Endodermal cell (in vitro differentiated cells): ENCODE results near the gene MCL1. TPM values are rescaled to one million over a fixed set of nuclear protein-coding genes. Genes with fewer than 3 reads are reported as not detected.
A peak's percentile ranks its signal among the peaks of the same experiment; 100 is the strongest.
"Not testable (repeated sequence)": the region's sequence is repeated elsewhere in the genome, so short reads cannot be mapped to it uniquely, and the experiment has no call there.

Source experiments
- DNase-seq: peaks from one replicate; pipeline ENCODE4 v3.0.0-alpha.2; 2017
- H3K27ac ChIP-seq: 2 replicates; pipeline ENCODE4 v1.5.1; 2013; ENCODE audit warnings: mild to moderate bottlenecking, low read depth, low read length, moderate library complexity
- H3K27me3 ChIP-seq: 2 replicates; pipeline ENCODE4 v1.6.1; 2013; ENCODE audit warnings: mild to moderate bottlenecking, low read length, moderate library complexity; ENCODE audit not compliant: insufficient read depth, control insufficient read depth, poor library complexity, severe bottlenecking
- H3K36me3 ChIP-seq: 2 replicates; pipeline ENCODE4 v1.7.0; 2013; ENCODE audit warnings: mild to moderate bottlenecking, low read length, moderate library complexity; ENCODE audit not compliant: control insufficient read depth, insufficient read depth
- H3K4me1 ChIP-seq: one replicate; pipeline ENCODE4 v1.7.0; 2013; ENCODE audit warnings: low read length; ENCODE audit not compliant: control insufficient read depth, insufficient read depth
- H3K4me3 ChIP-seq: 2 replicates; pipeline ENCODE4 v1.5.1; 2013; ENCODE audit warnings: mild to moderate bottlenecking, low read length, moderate library complexity
- H3K9ac ChIP-seq: 2 replicates; pipeline ENCODE4 v1.6.1; 2013; ENCODE audit warnings: mild to moderate bottlenecking, low read length, moderate library complexity; ENCODE audit not compliant: poor library complexity, severe bottlenecking; ENCODE audit errors: extremely low read depth
- H3K9me3 ChIP-seq: 2 replicates; pipeline ENCODE4 v1.6.1; 2013; ENCODE audit warnings: mild to moderate bottlenecking, low read length, moderate library complexity; ENCODE audit not compliant: control insufficient read depth
- H3K27ac Mint-ChIP-seq: 2 replicates; pipeline ENCODE4 v1.8.0; 2020; ENCODE audit warnings: mixed read lengths
- H3K27me3 Mint-ChIP-seq: 2 replicates; pipeline ENCODE4 v1.8.0; 2021; ENCODE audit warnings: mild to moderate bottlenecking, mixed read lengths; ENCODE audit not compliant: insufficient read depth
- H3K36me3 Mint-ChIP-seq: 2 replicates; pipeline ENCODE4 v1.8.0; 2020; ENCODE audit warnings: low read depth, mixed read lengths
- H3K4me1 Mint-ChIP-seq: 2 replicates; pipeline ENCODE4 v1.8.0; 2020; ENCODE audit warnings: mixed read lengths
- H3K4me3 Mint-ChIP-seq: 2 replicates; pipeline ENCODE4 v1.8.0; 2020; ENCODE audit warnings: mild to moderate bottlenecking, moderate library complexity, mixed read lengths
- H3K9me3 Mint-ChIP-seq: 2 replicates; pipeline ENCODE4 v1.8.0; 2020; ENCODE audit warnings: mild to moderate bottlenecking, mixed read lengths
- WGBS, 2 experiments: methylation state at CpG; one replicate each; pipeline versions ENCODE4 v1.1.5 to v1.1.7; 2013; ENCODE audit warnings: missing lambda C conversion rate in 2 of 2, mixed read lengths in 1 of 2; ENCODE audit not compliant: insufficient coverage in 1 of 2, insufficient read length in 1 of 2; 5-methylcytosine and 5-hydroxymethylcytosine counted together
- total RNA-seq, 2 donors: library from RNA; stranded (reverse); fragmentation: NEBNext Ultra II Directional in 1 of 2; extraction: Animal tissue kit (Norgen Biotek cat#: 25700) in 1 of 2; gene quantifications; 2 replicates in 1 of 2; 3 replicates in 1 of 2; pipeline ENCODE4 v1.2.1, GENCODE V29; 2021
- TF ChIP-seq, protein P1 (sequence below): fragments of 200-600 bp; sonication (generic); conservative IDR thresholded peaks from 2 replicates; pipeline ENCODE4 v1.5.0; 2021; ENCODE audit warnings: antibody characterized with exemption, mild to moderate bottlenecking

The MCL1 gene
- total RNA-seq, 2 donors from 2014 or later: 133 to 173 TPM

DNA sequence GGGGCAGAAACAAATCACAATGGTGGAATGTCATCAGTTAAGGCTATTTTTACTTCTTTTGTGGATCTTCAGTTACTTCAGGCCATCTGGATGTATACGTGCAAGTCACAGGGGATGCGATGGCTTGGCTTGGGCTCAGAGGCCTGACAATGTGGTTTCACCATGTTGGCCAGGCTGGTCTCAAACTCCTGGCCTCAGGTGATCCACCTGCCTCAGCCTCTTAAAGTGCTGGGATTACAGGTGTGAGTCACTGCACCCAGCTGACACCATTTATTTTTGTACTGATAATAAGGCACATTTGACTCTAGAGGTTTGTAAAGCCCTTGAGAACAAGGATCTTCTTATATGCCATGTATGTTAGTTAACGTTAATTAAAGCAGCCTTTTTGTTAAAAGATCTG lies 1.6 kb upstream of the MCL1 start:
- not testable (repeated sequence) for H3K9me3 Mint-ChIP-seq, H3K27me3 Mint-ChIP-seq
- H3K36me3 Mint-ChIP-seq: peaks cover 41% of the 10 kb centered on the region

DNA sequence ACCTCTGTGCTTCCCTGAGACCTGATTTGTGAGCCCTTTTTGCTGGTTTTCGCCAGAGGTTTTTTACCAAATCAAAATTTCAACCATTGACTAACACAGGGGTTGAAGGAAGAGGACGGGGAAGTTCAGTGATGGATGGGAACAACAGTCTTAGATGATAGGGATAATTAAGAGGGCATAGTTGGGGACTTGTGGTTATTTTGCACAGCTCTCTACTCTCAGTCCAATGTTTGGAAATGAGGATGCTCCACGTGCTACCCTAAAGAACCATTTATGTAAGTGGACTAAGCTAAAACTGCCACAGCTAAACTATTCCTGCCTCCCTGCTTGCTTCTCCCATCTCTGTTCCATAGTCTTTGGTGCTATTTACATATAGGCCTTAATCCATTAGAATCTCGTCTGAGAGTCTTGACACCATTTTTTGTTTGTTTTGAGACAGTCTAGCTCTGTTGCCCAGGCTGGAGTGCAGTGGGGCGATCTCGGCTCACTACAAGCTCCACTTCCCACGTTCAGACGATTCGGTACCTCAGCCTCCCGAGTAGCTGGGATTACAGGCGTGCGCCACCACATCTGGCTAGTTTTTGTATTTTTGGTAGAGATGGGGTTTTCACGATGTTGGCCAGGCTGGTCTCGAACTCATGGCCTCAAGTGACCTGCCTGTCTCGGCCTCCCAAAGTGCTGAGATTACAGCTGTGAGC lies 684 bp upstream of the MCL1 start:
- no peaks in the 10 kb centered on the region for H3K4me1 ChIP-seq

More for the DNA sequence above, 1.6 kb upstream of the MCL1 start:
- H3K4me1 ChIP-seq, H3K27me3 ChIP-seq, H3K4me3 ChIP-seq, DNase-seq, H3K9ac ChIP-seq, H3K27ac ChIP-seq, H3K9me3 ChIP-seq, H3K4me1 Mint-ChIP-seq: not testable (repeated sequence)
- peak overlapping the region; percentile 99 for H3K27ac Mint-ChIP-seq
- H3K36me3 ChIP-seq: peaks cover 30% of the 10 kb centered on the region
- peak overlapping the region; percentile 98 for H3K4me3 Mint-ChIP-seq
- 96 to 100% methylated on average over 3 of the region's 3 CpGs for WGBS, 2 experiments

DNA sequence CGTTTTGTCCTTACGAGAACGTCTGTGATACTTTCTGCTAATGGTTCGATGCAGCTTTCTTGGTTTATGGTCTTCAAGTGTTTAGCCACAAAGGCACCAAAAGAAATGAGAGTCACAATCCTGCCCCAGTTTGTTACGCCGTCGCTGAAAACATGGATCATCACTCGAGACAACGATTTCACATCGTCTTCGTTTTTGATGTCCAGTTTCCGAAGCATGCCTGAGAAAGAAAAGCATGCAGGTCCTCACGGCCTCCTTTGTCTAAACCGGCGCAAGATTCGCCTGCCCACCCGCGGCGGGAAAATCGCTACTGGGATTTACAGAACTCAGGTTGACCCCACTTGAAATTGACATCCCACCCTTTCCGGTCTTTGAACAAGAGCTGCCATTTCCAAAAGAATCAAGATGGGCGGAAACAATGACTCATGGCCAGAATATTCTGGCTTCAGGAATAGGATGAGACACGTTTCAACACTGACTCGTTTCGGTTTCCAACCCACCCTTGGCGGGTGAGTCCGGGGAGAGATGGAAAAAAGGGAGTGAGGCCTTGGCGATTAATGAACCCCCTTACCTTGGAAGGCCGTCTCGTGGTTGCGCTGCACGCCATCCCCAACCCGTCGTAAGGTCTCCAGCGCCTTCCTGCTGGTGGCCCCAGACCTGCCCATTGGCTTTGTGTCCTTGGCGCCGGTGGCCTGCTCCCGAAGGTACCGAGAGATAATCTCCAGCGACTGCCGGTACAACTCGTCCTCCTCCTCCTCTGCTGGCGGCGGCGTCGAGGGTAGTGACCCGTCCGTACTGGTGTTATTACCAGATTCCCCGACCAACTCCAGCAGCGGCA lies 919 bp downstream of the MCL1 start:
- TF ChIP-seq, protein P1, sequence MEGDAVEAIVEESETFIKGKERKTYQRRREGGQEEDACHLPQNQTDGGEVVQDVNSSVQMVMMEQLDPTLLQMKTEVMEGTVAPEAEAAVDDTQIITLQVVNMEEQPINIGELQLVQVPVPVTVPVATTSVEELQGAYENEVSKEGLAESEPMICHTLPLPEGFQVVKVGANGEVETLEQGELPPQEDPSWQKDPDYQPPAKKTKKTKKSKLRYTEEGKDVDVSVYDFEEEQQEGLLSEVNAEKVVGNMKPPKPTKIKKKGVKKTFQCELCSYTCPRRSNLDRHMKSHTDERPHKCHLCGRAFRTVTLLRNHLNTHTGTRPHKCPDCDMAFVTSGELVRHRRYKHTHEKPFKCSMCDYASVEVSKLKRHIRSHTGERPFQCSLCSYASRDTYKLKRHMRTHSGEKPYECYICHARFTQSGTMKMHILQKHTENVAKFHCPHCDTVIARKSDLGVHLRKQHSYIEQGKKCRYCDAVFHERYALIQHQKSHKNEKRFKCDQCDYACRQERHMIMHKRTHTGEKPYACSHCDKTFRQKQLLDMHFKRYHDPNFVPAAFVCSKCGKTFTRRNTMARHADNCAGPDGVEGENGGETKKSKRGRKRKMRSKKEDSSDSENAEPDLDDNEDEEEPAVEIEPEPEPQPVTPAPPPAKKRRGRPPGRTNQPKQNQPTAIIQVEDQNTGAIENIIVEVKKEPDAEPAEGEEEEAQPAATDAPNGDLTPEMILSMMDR: no peak
- Histone ChIP-seq H3K36me3 (peaks cover 53% of the 10 kb centered on the region), H3K9me3 (no peaks in the 10 kb centered on the region), H3K27ac (peak overlapping the region; percentile 100), H3K4me3 (peak overlapping the region; percentile 92), H3K27me3 (no peaks in the 10 kb centered on the region), H3K4me1 (peaks cover 6% of the 10 kb centered on the region), H3K9ac (peak overlapping the region; percentile 100)
- DNase-seq: peak; percentile 59
- Mint-ChIP-seq H3K36me3 (peaks cover 54% of the 10 kb centered on the region), H3K9me3 (no peaks in the 10 kb centered on the region), H3K27me3 (no peaks in the 10 kb centered on the region), H3K4me1 (peaks cover 25% of the 10 kb centered on the region), H3K27ac (peak overlapping the region; percentile 100), H3K4me3 (peak overlapping the region; percentile 98)
- 0 to 1% methylated on average over 34 to 50 of the region's 50 CpGs for WGBS, 2 experiments

More for the DNA sequence above, 684 bp upstream of the MCL1 start:
- Mint-ChIP-seq H3K4me3 (peak overlapping the region; percentile 98), H3K27me3 (no peaks in the 10 kb centered on the region), H3K4me1 (peaks cover 16% of the 10 kb centered on the region), H3K27ac (peak overlapping the region; percentile 99), H3K36me3 (peaks cover 44% of the 10 kb centered on the region), H3K9me3 (no peaks in the 10 kb centered on the region)
- TF ChIP-seq, protein P1: no peak
- Histone ChIP-seq H3K27ac (peak overlapping the region; percentile 100), H3K36me3 (peaks cover 38% of the 10 kb centered on the region), H3K9ac (peak overlapping the region; percentile 84), H3K4me3 (peak overlapping the region; percentile 90), H3K27me3 (no peaks in the 10 kb centered on the region), H3K9me3 (no peaks in the 10 kb centered on the region)
- 81 to 82% methylated on average over 6 to 15 of the region's 15 CpGs for WGBS, 2 experiments
- DNase-seq: no peak
